ENCODE results near the gene ZNF528.

The ZNF528 gene

DNA sequence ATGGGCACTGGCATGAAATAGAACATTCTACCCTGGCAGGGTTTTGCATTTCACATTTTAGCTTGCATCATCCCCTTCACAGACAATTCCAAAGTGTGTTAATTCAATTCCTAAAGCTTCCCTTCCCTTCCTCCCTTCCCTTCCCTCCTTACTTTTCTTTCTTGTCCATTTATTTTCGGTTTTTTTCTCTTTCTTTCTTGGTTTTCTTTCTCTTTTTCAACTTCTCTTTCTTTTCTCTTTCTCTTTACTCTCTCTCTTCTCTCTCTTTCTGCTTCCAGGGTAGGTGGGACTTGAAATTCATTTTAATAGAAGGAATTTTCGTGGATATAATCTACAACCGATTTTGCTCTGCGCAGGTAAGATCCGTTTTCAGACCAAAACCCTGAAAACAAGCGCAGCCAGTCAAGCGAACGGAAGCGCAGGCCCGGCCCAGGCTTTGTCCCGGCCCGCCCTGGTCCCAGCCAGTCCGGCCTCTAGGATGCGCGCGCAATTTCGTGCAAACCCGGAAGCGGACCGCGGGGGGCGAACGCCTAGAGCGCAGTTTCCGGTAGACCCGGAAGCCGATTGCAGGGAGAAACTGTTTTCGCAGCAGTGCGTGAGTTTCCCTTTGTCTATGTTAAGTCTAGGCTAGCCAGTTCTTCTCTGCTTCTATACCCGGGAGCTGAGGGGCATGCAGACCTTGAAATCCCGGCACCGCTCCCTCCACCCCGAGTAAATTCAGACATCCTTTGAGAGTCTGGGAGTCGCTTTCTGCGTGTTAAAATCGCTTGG, at the start of gene ZNF528:
TSS of gene ZNF528 (plus strand) at position 540 of the 771 bp plus-strand sequence. CDS start 4,165 bp downstream, outside the sequence.
- H3K27me3 Mint-ChIP-seq, result no peaks in the 10 kb centered on the region
- DNase-seq (peak; percentile 95), ATAC-seq (replicated peaks) (peak; percentile 99 to 100)
- H3K36me3 Mint-ChIP-seq, result peaks cover 76 to 87% of the 10 kb centered on the region in 2 donors
- peaks cover 14 to 19% of the 10 kb centered on the region in 2 donors for H3K4me1 Mint-ChIP-seq
- peaks cover 25 to 38% of the 10 kb centered on the region in 2 donors for H3K9me3 Mint-ChIP-seq
- H3K27ac Mint-ChIP-seq, result peak within 1 kb of the TSS; percentile 97
- H3K4me3 Mint-ChIP-seq, result peak within 1 kb of the TSS; percentile 89 to 92

DNA sequence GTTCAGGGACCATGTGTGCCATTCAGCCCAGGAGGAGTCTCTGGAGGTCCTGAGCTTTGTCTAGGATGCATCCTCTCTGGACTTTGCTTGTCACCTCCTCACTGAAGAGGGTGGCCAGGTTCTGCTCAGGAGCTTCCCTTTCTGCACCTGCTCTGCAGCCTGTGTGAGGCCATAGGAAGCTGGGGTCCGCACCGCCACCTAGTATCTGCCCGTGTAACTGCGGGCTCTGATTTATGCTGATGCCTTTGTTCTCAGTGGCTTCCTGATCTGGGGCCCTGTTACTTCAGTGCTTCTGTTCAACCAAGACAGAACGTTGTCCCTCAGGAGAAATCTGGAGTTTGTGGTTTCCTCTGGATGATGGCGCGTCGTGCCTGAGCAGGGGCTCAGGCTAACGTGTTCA, 46.1 kb upstream of the ZNF528 start:
- Mint-ChIP-seq H3K4me3 (no peak overlapping the region), H3K9me3 (peaks cover 19 to 36% of the 10 kb centered on the region in 2 donors), H3K27me3 (no peaks in the 10 kb centered on the region), H3K4me1 (no peaks in the 10 kb centered on the region), H3K36me3 (peaks cover 84 to 85% of the 10 kb centered on the region in 2 donors), H3K27ac (no peak overlapping the region)
- DNase-seq (no peak), ATAC-seq (replicated peaks) (peak in 1 of 2 donors; percentile 52)

DNA sequence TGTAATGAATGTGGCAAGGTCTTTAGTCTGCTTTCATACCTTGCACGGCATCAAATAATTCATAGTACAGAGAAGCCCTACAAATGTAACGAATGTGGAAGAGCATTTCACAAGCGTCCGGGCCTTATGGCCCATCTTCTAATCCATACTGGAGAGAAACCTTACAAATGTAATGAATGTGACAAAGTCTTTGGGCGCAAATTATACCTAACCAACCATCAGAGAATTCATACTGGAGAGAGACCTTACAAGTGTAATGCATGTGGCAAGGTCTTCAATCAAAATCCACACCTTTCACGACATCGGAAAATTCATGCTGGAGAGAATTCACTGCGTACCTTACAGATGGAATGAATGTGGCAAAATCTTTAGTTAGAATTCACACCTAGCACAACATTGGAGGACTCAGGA, 31.2 kb upstream of the ZNF528 start:
- Mint-ChIP-seq H3K4me3 (no peak overlapping the region), H3K27me3 (no peaks in the 10 kb centered on the region), H3K36me3 (peaks cover 66 to 71% of the 10 kb centered on the region in 2 donors), H3K9me3 (peaks cover 25 to 26% of the 10 kb centered on the region in 2 donors), H3K4me1 (peaks cover 6 to 18% of the 10 kb centered on the region in 2 donors), H3K27ac (no peak overlapping the region)
- DNase-seq (no peak), ATAC-seq (replicated peaks) (no peak)

DNA sequence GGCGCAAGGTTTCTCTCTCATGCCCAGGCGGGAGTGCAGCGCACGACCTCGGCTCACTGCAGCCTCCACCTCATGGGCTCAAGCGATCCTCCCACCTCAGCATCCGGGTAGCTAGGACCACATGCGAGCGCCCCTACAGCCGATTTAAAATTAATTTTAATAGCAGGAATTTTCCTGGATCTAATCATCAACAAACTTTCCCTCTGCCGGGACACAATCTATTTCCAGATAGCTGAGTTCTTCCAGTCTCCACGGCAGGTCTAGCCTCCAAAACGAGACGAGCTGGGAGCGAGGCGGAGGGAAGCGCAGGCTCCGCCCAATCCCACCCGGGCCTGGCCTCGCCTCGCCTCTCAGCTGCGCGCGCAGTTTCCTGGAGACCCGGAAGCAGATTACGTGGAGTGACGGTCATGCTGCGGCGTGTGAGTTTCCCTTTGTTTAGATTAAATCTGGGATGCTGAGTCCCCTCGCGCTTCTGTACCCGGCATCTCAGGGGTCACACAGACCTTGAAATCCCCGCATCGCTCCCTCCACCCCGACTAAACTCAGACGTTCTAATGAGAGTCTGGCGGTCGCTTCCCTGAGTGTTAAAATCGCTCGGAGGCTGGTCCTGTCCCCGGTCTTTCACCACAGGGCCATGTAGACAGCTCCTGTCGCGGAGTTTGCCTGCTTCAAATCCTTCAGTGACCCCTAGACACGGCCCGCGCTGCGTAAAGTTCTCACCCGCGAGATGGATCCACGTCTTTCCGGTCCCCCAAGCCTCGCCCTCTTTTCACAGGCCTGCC, 27.9 kb upstream of the ZNF528 start, which contains the start of gene ZNF880:
TSS of gene ZNF880 (plus strand) at position 365 of the 782 bp plus-strand sequence. CDS start at position 408, 43 bp downstream.
- peak within 1 kb of the TSS; percentile 100 for H3K27ac Mint-ChIP-seq
- peak; percentile 89 for DNase-seq
- H3K27me3 Mint-ChIP-seq, result no peaks in the 10 kb centered on the region
- peaks cover 19 to 23% of the 10 kb centered on the region in 2 donors for H3K9me3 Mint-ChIP-seq
- H3K4me3 Mint-ChIP-seq, result peak within 1 kb of the TSS; percentile 97
- peak; percentile 98 for ATAC-seq (replicated peaks)
- peaks cover 63 to 64% of the 10 kb centered on the region in 2 donors for H3K36me3 Mint-ChIP-seq
- H3K4me1 Mint-ChIP-seq, result peaks cover 6 to 19% of the 10 kb centered on the region in 2 donors

DNA sequence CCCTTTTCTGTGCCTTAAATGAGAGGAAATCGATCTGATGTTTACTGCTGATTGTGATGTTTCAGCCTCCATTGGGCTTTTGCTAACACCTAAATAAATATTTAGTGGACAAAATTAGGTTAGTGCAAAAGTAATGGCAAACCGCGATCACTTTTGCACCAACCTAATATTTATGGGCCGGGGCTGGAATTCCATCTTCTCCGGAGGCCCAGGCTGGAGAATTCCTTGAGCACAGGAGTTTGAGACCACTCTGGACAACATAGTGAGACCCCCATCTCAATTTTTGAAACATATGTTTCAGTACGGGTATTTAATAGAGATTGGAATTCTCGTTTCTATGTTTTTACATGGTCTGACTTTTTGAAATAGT, 27.3 kb upstream of the ZNF528 start:
- H3K4me3 Mint-ChIP-seq, result peak overlapping the region; percentile 97
- no peak for ATAC-seq (replicated peaks)
- DNase-seq, result no peak
- peaks cover 63 to 66% of the 10 kb centered on the region in 2 donors for H3K36me3 Mint-ChIP-seq
- peaks cover 6 to 19% of the 10 kb centered on the region in 2 donors for H3K4me1 Mint-ChIP-seq
- H3K9me3 Mint-ChIP-seq, result peaks cover 21 to 25% of the 10 kb centered on the region in 2 donors
- H3K27ac Mint-ChIP-seq, result peak overlapping the region; percentile 100
- no peaks in the 10 kb centered on the region for H3K27me3 Mint-ChIP-seq

DNA sequence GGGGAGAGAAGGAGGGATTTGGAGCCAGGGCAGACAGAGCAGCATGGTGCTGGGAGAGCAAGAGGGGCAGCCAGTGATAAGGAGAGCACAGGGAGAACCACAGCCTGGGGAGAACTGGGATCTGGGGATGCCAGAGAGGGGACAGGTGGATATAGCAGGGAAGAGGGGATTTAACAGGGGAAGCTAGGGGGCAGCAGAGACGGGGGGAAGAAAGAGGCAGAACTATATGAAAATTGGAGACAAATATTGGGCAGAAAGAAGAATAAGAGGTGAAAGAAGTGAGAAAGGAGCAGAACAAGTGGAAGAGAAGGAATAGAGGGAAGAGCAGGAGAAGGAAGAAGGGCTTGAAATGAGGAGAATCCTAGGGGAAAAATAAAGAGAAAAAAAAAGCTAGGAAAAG, 6.5 kb upstream of the ZNF528 start:
- ATAC-seq (replicated peaks), result no peak
- Mint-ChIP-seq H3K27me3 (no peaks in the 10 kb centered on the region), H3K27ac (no peak overlapping the region), H3K36me3 (peaks cover 76 to 80% of the 10 kb centered on the region in 2 donors), H3K4me3 (no peak overlapping the region), H3K4me1 (no peaks in the 10 kb centered on the region), H3K9me3 (peaks cover 31% of the 10 kb centered on the region in 2 donors)
- no peak for DNase-seq

DNA sequence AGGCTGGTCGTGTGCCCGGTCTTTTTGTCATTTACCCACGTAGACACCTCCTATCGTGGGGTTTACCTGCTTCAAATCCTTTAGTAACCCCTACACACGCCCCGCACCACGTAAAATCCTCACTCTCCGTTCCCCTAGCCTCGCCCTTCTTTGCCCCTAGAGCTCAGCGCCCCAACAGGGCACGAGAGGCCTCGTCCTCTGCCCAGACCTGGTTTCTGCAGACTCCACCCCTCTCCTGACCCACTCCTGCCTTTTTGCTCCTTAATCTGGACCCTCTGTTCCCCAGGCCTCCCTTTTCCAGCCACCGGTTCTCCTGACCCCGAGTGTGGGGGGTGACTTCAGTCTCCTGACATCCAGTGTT, 412 bp downstream of the ZNF528 start:
- Mint-ChIP-seq H3K4me1 (peaks cover 14 to 19% of the 10 kb centered on the region in 2 donors), H3K36me3 (peaks cover 74 to 86% of the 10 kb centered on the region in 2 donors), H3K4me3 (peak overlapping the region; percentile 89 to 92), H3K27ac (peak overlapping the region; percentile 97), H3K9me3 (peaks cover 24 to 36% of the 10 kb centered on the region in 2 donors), H3K27me3 (no peaks in the 10 kb centered on the region)
- ATAC-seq (replicated peaks), result peak; percentile 73 to 75
- peak; percentile 19 for DNase-seq

DNA sequence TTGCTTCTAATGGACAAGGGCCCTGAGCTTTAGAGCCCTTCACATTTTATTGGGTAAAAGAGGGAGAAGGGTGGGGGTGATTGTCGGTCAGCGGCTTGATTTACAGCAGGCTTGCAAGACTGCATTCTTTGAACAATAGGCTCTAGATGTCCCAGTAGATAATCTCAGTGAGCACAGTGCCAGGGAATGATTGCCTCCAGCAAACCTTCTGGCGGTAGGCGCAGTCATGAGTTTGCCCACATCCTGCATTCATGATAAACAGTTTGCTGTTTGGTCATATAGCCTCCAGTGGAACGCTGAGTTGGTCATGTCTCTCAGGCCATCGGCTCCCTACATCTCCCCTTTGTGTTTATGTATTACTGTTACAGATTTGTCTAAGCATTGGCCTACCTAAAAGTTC, 12.6 kb downstream of the ZNF528 start:
- Mint-ChIP-seq H3K4me1 (no peaks in the 10 kb centered on the region), H3K27ac (no peak overlapping the region), H3K9me3 (peaks cover 25 to 29% of the 10 kb centered on the region in 2 donors), H3K27me3 (no peaks in the 10 kb centered on the region), H3K36me3 (peaks cover 90 to 97% of the 10 kb centered on the region in 2 donors), H3K4me3 (no peak overlapping the region)
- no peak for ATAC-seq (replicated peaks)
- DNase-seq, result no peak

DNA sequence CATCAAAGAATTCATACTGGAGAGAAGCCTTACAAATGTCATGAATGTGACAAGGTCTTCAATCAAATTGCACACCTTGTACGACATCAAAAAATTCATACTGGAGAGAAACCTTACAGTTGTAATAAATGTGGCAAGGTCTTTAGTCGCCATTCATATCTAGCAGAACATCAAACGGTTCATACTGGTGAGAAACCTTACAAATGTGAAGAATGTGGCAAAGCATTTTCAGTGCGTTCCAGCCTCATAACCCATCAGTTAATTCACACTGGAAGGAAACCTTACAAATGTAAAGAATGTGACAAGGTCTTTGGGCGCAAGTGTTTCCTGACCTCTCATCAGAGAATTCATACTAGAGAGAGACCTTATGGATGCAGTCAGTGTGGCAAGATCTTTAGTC, 18.1 kb downstream of the ZNF528 start:
- Mint-ChIP-seq H3K27me3 (no peaks in the 10 kb centered on the region), H3K4me1 (no peaks in the 10 kb centered on the region), H3K4me3 (no peak overlapping the region), H3K36me3 (peaks cover 44 to 48% of the 10 kb centered on the region in 2 donors), H3K9me3 (peaks cover 26 to 30% of the 10 kb centered on the region in 2 donors), H3K27ac (no peak overlapping the region)
- no peak for ATAC-seq (replicated peaks)
- no peak for DNase-seq

DNA sequence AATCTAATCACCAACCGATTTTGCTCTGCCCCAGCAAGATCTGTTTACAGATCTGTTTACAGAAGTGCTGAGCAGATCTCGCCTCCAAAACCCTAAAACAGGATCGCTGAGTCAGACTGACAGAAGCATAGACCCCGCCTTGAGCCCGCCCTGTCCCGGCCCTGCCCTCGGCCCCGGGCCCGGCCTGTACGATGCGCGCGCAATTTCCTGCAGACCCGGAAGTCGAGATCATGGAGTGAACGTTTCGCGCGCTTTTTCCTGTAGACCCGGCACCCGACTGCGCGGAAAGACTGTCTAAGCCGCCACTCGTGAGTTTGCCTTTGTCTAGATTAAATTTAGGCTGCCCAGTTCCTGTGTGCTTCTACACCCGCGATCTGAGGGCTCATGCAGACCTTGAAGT, 31.3 kb downstream of the ZNF528 start, which contains the start of gene ZNF534:
TSS of gene ZNF534 (plus strand) at position 212 of the 400 bp plus-strand sequence. CDS start 2,327 bp downstream, outside the sequence.
- H3K27me3 Mint-ChIP-seq, result no peaks in the 10 kb centered on the region
- ATAC-seq (replicated peaks), result no peak
- H3K4me1 Mint-ChIP-seq, result no peaks in the 10 kb centered on the region
- H3K4me3 Mint-ChIP-seq, result no peak within 1 kb of the TSS
- peaks cover 30 to 32% of the 10 kb centered on the region in 2 donors for H3K9me3 Mint-ChIP-seq
- peaks cover 33 to 43% of the 10 kb centered on the region in 2 donors for H3K36me3 Mint-ChIP-seq
- H3K27ac Mint-ChIP-seq, result no peak within 1 kb of the TSS
- DNase-seq, result no peak

DNA sequence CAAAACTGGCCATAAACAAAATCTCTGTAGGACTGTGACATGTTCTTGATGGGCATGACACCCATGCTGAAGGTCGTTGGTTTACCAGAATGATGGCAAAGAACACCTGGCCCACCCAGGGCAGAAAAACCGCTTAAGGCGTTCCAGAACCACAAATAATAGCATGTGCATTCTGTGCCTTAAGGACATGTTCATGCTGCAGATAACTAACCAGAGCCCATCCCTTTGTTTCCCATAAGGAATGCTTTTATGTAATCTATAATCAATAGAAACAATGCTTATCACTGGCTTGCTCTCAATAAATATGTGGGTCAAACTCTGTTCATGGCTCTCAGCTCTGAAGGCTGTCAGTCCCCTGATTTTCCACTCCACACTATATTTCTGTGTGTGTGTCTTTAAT, 44.5 kb downstream of the ZNF528 start:
- no peak overlapping the region for H3K4me3 Mint-ChIP-seq
- H3K27me3 Mint-ChIP-seq, result peaks cover 0 to 4% of the 10 kb centered on the region in 2 donors
- DNase-seq, result no peak
- peaks cover 18 to 20% of the 10 kb centered on the region in 2 donors for H3K36me3 Mint-ChIP-seq
- no peaks in the 10 kb centered on the region for H3K4me1 Mint-ChIP-seq
- no peak overlapping the region for H3K27ac Mint-ChIP-seq
- peaks cover 40 to 41% of the 10 kb centered on the region in 2 donors for H3K9me3 Mint-ChIP-seq
- ATAC-seq (replicated peaks), result no peak

DNA sequence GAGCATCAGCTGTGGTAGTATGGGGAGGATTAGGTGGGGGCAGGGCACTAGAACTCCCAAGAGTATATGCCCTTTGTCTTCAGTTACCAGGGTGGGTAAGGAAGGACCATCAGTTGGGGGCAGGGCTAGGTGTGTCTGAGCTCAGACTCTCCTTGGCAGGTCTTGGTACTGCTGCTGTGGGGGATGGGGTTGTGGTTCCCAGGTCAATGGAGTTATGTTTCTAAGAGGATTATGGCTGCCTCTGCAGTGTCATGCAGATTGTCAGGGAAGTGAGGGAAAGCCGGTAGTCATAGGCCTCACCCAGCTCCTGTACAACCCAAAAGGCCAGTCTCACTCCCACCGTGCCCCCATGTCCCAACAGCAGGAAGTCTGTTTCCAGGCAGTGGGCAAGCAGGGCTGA, 46.9 kb downstream of the ZNF528 start:
- H3K4me1 Mint-ChIP-seq, result no peaks in the 10 kb centered on the region
- H3K27me3 Mint-ChIP-seq, result peaks cover 8 to 13% of the 10 kb centered on the region in 2 donors
- H3K27ac Mint-ChIP-seq, result no peak overlapping the region
- ATAC-seq (replicated peaks) (no peak), DNase-seq (no peak)
- peaks cover 41 to 42% of the 10 kb centered on the region in 2 donors for H3K9me3 Mint-ChIP-seq
- H3K36me3 Mint-ChIP-seq, result peaks cover 12 to 15% of the 10 kb centered on the region in 2 donors
- no peak overlapping the region for H3K4me3 Mint-ChIP-seq

DNA sequence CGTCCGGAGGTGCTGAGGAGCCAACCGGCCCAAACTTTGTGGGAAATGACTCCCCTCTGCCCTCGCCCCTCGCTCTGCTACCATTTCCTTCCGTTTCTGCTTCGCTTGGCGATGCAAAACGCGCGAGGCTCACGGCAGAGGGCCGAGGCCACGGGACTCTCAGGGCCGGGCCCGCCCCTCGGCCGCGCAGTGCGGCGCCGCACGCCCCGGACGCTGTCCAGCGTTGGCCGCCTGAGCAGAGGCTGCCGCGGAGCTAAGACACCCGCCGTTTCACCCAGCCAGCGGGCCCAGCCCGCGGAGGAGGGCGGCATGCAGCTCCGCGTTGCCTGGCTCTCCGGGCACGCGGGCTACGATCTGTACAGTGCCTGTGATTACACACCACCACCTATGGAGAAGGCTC, 53.6 kb downstream of the ZNF528 start:
- H3K36me3 Mint-ChIP-seq, result peaks cover 44 to 55% of the 10 kb centered on the region in 2 donors
- peaks cover 50 to 53% of the 10 kb centered on the region in 2 donors for H3K9me3 Mint-ChIP-seq
- H3K27me3 Mint-ChIP-seq, result peaks cover 13 to 40% of the 10 kb centered on the region in 2 donors

More for the DNA sequence above, 53.6 kb downstream of the ZNF528 start:
- Mint-ChIP-seq H3K4me1 (peaks cover 7 to 19% of the 10 kb centered on the region in 2 donors), H3K27ac (no peak overlapping the region), H3K4me3 (no peak overlapping the region)
- ATAC-seq (replicated peaks) (no peak), DNase-seq (no peak)
